ENCODE data around the gene CAMTA1. TPM values are rescaled to one million over a fixed set of nuclear protein-coding genes. Genes with fewer than 3 reads are reported as not detected.

CAMTA1 gene
- total RNA-seq, 2 donors from 2014 or later, result 105 to 113 TPM

- Histone ChIP-seq H3K9me3 (no peaks in the 10 kb centered on the region), H3K4me1 (ENCODE audit: control insufficient read depth in 1 of 2, low read depth in 2 of 2) (peaks cover 0 to 8% of the 10 kb centered on the region in 2 donors), H3K36me3 (no peaks in the 10 kb centered on the region), H3K27ac (no peak overlapping the region), H3K27me3 (replicated peaks; ENCODE audit: insufficient read depth) (no peaks in the 10 kb centered on the region), H3K4me3 (no peak overlapping the region)
- no peak for ATAC-seq (ENCODE audit: insufficient number of reproducible peaks, low FRiP score, low read depth)
- no peak for DNase-seq (ENCODE audit: low spot score)
- TF ChIP-seq CTCF (IDR thresholded peaks at IDR 0.05), result no peak
Measured at GRCh38 chr1:7642418-7642704, 857.1 kb downstream of the CAMTA1 start.

GRCh38 chr1:7642781-7643529 is 857.7 kb downstream of the CAMTA1 start:
- ATAC-seq (ENCODE audit: insufficient number of reproducible peaks, low FRiP score, low read depth) (no peak), DNase-seq (ENCODE audit: low spot score) (no peak)
- H3K4me1 ChIP-seq (ENCODE audit: control insufficient read depth in 1 of 2, low read depth in 2 of 2), result peaks cover 0 to 8% of the 10 kb centered on the region in 2 donors
- TF ChIP-seq CTCF (IDR thresholded peaks at IDR 0.05), result no peak
- H3K27ac ChIP-seq, result no peak overlapping the region
- H3K9me3 ChIP-seq, result no peaks in the 10 kb centered on the region
- no peaks in the 10 kb centered on the region for H3K36me3 ChIP-seq
- no peak overlapping the region for H3K4me3 ChIP-seq
- H3K27me3 ChIP-seq (replicated peaks; ENCODE audit: insufficient read depth), result no peaks in the 10 kb centered on the region

- ATAC-seq (ENCODE audit: insufficient number of reproducible peaks, low FRiP score, low read depth) (no peak), DNase-seq (ENCODE audit: low spot score) (no peak)
- Histone ChIP-seq H3K36me3 (no peaks in the 10 kb centered on the region), H3K27me3 (replicated peaks; ENCODE audit: insufficient read depth) (no peaks in the 10 kb centered on the region), H3K27ac (no peak overlapping the region), H3K9me3 (no peaks in the 10 kb centered on the region), H3K4me1 (ENCODE audit: control insufficient read depth in 1 of 2, low read depth in 2 of 2) (peaks cover 0 to 8% of the 10 kb centered on the region in 2 donors), H3K4me3 (no peak overlapping the region)
- no peak for TF ChIP-seq CTCF (IDR thresholded peaks at IDR 0.05)
Measured at GRCh38 chr1:7643530-7643929, 858.3 kb downstream of the CAMTA1 start.

- DNase-seq (ENCODE audit: low spot score), result no peak
- Histone ChIP-seq H3K4me1 (ENCODE audit: control insufficient read depth in 1 of 2, low read depth in 2 of 2) (peaks cover 0 to 8% of the 10 kb centered on the region in 2 donors), H3K36me3 (no peaks in the 10 kb centered on the region), H3K27me3 (replicated peaks; ENCODE audit: insufficient read depth) (no peaks in the 10 kb centered on the region), H3K4me3 (no peak overlapping the region), H3K9me3 (no peaks in the 10 kb centered on the region), H3K27ac (no peak overlapping the region)
- TF ChIP-seq CTCF (IDR thresholded peaks at IDR 0.05), result no peak
- no peak for ATAC-seq (ENCODE audit: insufficient number of reproducible peaks, low FRiP score, low read depth)
Measured at GRCh38 chr1:7644086-7644485, 858.8 kb downstream of the CAMTA1 start.

GRCh38 chr1:7644961-7645750 is 859.9 kb downstream of the CAMTA1 start:
- DNase-seq (ENCODE audit: low spot score), result no peak
- Histone ChIP-seq H3K4me3 (no peak overlapping the region), H3K27ac (no peak overlapping the region), H3K9me3 (no peaks in the 10 kb centered on the region), H3K4me1 (ENCODE audit: control insufficient read depth in 1 of 2, low read depth in 2 of 2) (peaks cover 0 to 8% of the 10 kb centered on the region in 2 donors), H3K36me3 (no peaks in the 10 kb centered on the region), H3K27me3 (replicated peaks; ENCODE audit: insufficient read depth) (no peaks in the 10 kb centered on the region)
- no peak for ATAC-seq (ENCODE audit: insufficient number of reproducible peaks, low FRiP score, low read depth)
- TF ChIP-seq CTCF (IDR thresholded peaks at IDR 0.05), result no peak
